ENCODE measurements around the gene UTP11. TPM values are rescaled to one million over a fixed set of nuclear protein-coding genes. Genes with fewer than 3 reads are reported as not detected.

UTP11 gene
- total and polyA plus RNA-seq, 2 of the 8 experiments (the other 6 are each of a cell fraction or from before 2014, with no cell fraction given), result 19.5 to 60.5 TPM

GRCh38 chr1:38013227-38013622 lies 691 bp downstream of the UTP11 start:
- no peak overlapping the region for H2BK20ac ChIP-seq (ENCODE audit: low read length)
- no peak overlapping the region for H4K91ac ChIP-seq (replicated peaks; ENCODE audit: insufficient read length, low read length)
- ChIA-PET POLR2A (ENCODE audit: partially characterized antibody) (interaction anchor here (0.6 to 3.6 kb wide), 16 partner anchors 9 to 478 kb away, joined by 3 to 28 read pairs (median 3); partner anchors contain the start of genes C1orf122, SF3A3 and YRDC), CTCF (ENCODE audit: partially characterized antibody) (interaction anchor here (0.7 to 15.9 kb wide), 10 partner anchors 11 to 574 kb away, joined by 3 to 211 read pairs (median 4); partner anchors contain the start of gene SF3A3)
- WGBS, 2 experiments (ENCODE audit: extremely low coverage in 1 of 2, insufficient coverage in 1 of 2, insufficient read length in 1 of 2, insufficient replicate concordance in 2 of 2, low coverage in 1 of 2, low lambda C conversion rate in 2 of 2, missing lambda C conversion rate in 1 of 2), result 32% methylated on average over 4 of the region's 4 CpGs; no CpG with 5 or more reads in 1 of the 2 experiments
- 0 out of 2 replicates have a peak overlapping the region, but pooled peaks have one; percentile 86 for H2BK5ac ChIP-seq (ENCODE audit: low read depth, low read length)
- H2BK15ac ChIP-seq (ENCODE audit: low read length), result no peak overlapping the region
- DNase-seq (ENCODE audit: low read depth in 1 of 2, low spot score in 2 of 2) (no peak), FAIRE-seq (no peak)
- no peak overlapping the region for H3K14ac ChIP-seq (ENCODE audit: insufficient read length)
- peaks cover 9 to 22% (median 14%) of the 10 kb centered on the region in 4 experiments; a peak in 7 of 8 replicates for H3K36me3 ChIP-seq (ENCODE audit: control insufficient read depth in 2 of 4, insufficient read depth in 4 of 4, low read length in 3 of 4)
- H3K9me3 ChIP-seq (ENCODE audit: insufficient read depth in 2 of 2, low read depth in 1 of 2, low read length in 1 of 2), result no peaks in the 10 kb centered on the region
- peaks cover 0 to 2% (median 0%) of the 10 kb centered on the region in 4 experiments; a peak in 1 of 7 replicates for H3K27me3 ChIP-seq (replicated peaks in 1 of 4; ENCODE audit: control insufficient read depth in 3 of 4, extremely low read depth in 1 of 4, insufficient read depth in 3 of 4, low read length in 3 of 4)
- peaks cover 5 to 15% of the 10 kb centered on the region in 2 experiments for H4K20me1 ChIP-seq (replicated peaks in 1 of 2; ENCODE audit: control insufficient read depth in 1 of 2, insufficient read depth in 2 of 2, low read length in 2 of 2)
- no peak overlapping the region; the same call in 1 of the 2 replicates for H2BK12ac ChIP-seq (ENCODE audit: low read depth, low read length)
- peaks cover 0 to 9% (median 5%) of the 10 kb centered on the region in 4 experiments; a peak in 5 of 7 replicates for H3K4me1 ChIP-seq (replicated peaks in 1 of 4; ENCODE audit: control insufficient read depth in 3 of 4, insufficient read depth in 4 of 4, low read length in 3 of 4)
- peak overlapping the region; percentile 82 to 92 (median 90) for H3K9ac ChIP-seq (replicated peaks in 1 of 4; ENCODE audit: extremely low read depth in 1 of 4, low read depth in 3 of 4, low read length in 3 of 4)
- H3K4ac ChIP-seq (replicated peaks; ENCODE audit: insufficient read length, low read depth, low read length), result no peak overlapping the region
- H2AFZ ChIP-seq (ENCODE audit: low read length), result no peak overlapping the region
- H4K5ac ChIP-seq (ENCODE audit: insufficient read length, low read depth, low read length), result no peak overlapping the region
- H3K79me2 ChIP-seq (ENCODE audit: control insufficient read depth in 1 of 2, insufficient read depth in 2 of 2, low read length in 2 of 2), result peaks cover 13 to 52% of the 10 kb centered on the region in 2 experiments
- H3K18ac ChIP-seq (ENCODE audit: extremely low read depth, low read length), result peak overlapping the region; percentile 91; the same call in 1 of the 2 replicates
- H3K23ac ChIP-seq (ENCODE audit: insufficient read length), result no peak overlapping the region
- H3K23me2 ChIP-seq (ENCODE audit: low read depth, low read length), result peaks cover 6% of the 10 kb centered on the region
- no peak overlapping the region for H2BK120ac ChIP-seq (replicated peaks; ENCODE audit: low read depth, low read length)
- no peaks in the 10 kb centered on the region; the same call in 1 of the 2 replicates for H3K79me1 ChIP-seq (ENCODE audit: low read depth, low read length)
- no peak overlapping the region for H4K8ac ChIP-seq (ENCODE audit: extremely low read depth, insufficient read depth, low read length)
- H3K27ac ChIP-seq (ENCODE audit: low read depth, low read length), result 0 out of 2 replicates have a peak overlapping the region, but pooled peaks have one; percentile 85
- peak overlapping the region; percentile 87 to 96 (median 90) for H3K4me3 ChIP-seq (ENCODE audit: extremely low read depth in 1 of 4, insufficient read depth in 2 of 4, low read depth in 3 of 4, low read length in 4 of 4)
- H2AK5ac ChIP-seq (ENCODE audit: low read depth, low read length), result no peak overlapping the region
- H3K4me2 ChIP-seq (ENCODE audit: insufficient read depth in 1 of 2, low read depth in 2 of 2, low read length in 2 of 2), result peak overlapping the region; percentile 74 to 84
- H3K56ac ChIP-seq (replicated peaks; ENCODE audit: insufficient read length, low read depth, low read length), result no peak overlapping the region
- TF ChIP-seq BACH1 (IDR thresholded peaks at IDR 0.05; ENCODE audit: low read length) (no peak), KDM1A (IDR thresholded peaks at IDR 0.05; ENCODE audit: borderline replicate concordance, low read length) (peak; percentile 80; the same call in 1 of the 2 replicates)
